Karpas-422 (cell line): ENCODE results near the gene HPSE2. TPM values are rescaled to one million over a fixed set of nuclear protein-coding genes. Genes with fewer than 3 reads are reported as not detected.
"Not testable (repeated sequence)": the region's sequence is repeated elsewhere in the genome, so short reads cannot be mapped to it uniquely, and the experiment has no call there.

Experiments used
- DNase-seq: peaks from one replicate; pipeline ENCODE4 v3.0.0-alpha.2; 2015
- H2AFZ ChIP-seq: fragments of 200-600 bp; sonication (generic); 2 replicates; pipeline ENCODE4 v1.6.1; 2014; ENCODE audit warnings: antibody characterized with exemption, low read length, mixed read lengths
- H3K27ac ChIP-seq: fragments of 200-600 bp; sonication (generic); 2 replicates; pipeline ENCODE4 v1.5.1; 2014; ENCODE audit warnings: mild to moderate bottlenecking, low read length, moderate library complexity
- H3K27me3 ChIP-seq: fragments of 200-600 bp; sonication (generic); 2 replicates; pipeline ENCODE4 v1.6.1; 2014; ENCODE audit warnings: low read length, mixed read lengths
- H3K36me3 ChIP-seq: fragments of 200-600 bp; sonication (generic); 2 replicates; pipeline ENCODE4 v1.6.1; 2014; ENCODE audit warnings: low read length, mixed read lengths; ENCODE audit not compliant: insufficient read depth
- H3K4me1 ChIP-seq: fragments of 200-600 bp; sonication (generic); 2 replicates; pipeline ENCODE4 v1.6.1; 2014; ENCODE audit warnings: mild to moderate bottlenecking, low read length, mixed read lengths
- H3K4me2 ChIP-seq: fragments of 200-600 bp; sonication (generic); 2 replicates; pipeline ENCODE4 v1.6.1; 2014; ENCODE audit warnings: low read length, low read depth, mild to moderate bottlenecking; ENCODE audit not compliant: poor library complexity, severe bottlenecking
- H3K4me3 ChIP-seq: fragments of 200-600 bp; sonication (generic); 2 replicates; pipeline ENCODE4 v1.5.1; 2014; ENCODE audit warnings: mild to moderate bottlenecking, antibody characterized with exemption, low read length, mixed read lengths
- H3K79me2 ChIP-seq: fragments of 200-600 bp; sonication (generic); 2 replicates; pipeline ENCODE4 v1.6.1; 2014; ENCODE audit warnings: mild to moderate bottlenecking, low read length, mixed read lengths
- H3K9ac ChIP-seq: fragments of 200-600 bp; sonication (generic); 2 replicates; pipeline ENCODE4 v1.6.0; 2014; ENCODE audit warnings: low read length
- H3K9me2 ChIP-seq: fragments of 200-600 bp; sonication (generic), shearing (Covaris generic); replicated peaks from 2 replicates; pipeline ENCODE4 v1.6.0; 2014; ENCODE audit warnings: mild to moderate bottlenecking, low read length, moderate library complexity; ENCODE audit not compliant: insufficient read depth
- H3K9me3 ChIP-seq: fragments of 300-700, 200-600 bp; sonication (generic); 2 replicates; pipeline ENCODE4 v1.6.1; 2014; ENCODE audit warnings: low read length, mixed read lengths
- H4K20me1 ChIP-seq: fragments of 200-600 bp; sonication (generic); 2 replicates; pipeline ENCODE4 v1.6.1; 2014; ENCODE audit warnings: mild to moderate bottlenecking, antibody characterized with exemption, low read length, low read depth; ENCODE audit not compliant: insufficient read depth
- total RNA-seq: library from RNA; depleted of rRNA; stranded (reverse); fragments of >200 nt; shearing (Covaris generic); gene quantifications from 2 replicates; pipeline ENCODE4 v1.2.3, GENCODE V29; 2014; ENCODE audit warnings: low replicate concordance

HPSE2 gene
- total RNA-seq, 1 experiment from 2014 or later = not detected

DNA sequence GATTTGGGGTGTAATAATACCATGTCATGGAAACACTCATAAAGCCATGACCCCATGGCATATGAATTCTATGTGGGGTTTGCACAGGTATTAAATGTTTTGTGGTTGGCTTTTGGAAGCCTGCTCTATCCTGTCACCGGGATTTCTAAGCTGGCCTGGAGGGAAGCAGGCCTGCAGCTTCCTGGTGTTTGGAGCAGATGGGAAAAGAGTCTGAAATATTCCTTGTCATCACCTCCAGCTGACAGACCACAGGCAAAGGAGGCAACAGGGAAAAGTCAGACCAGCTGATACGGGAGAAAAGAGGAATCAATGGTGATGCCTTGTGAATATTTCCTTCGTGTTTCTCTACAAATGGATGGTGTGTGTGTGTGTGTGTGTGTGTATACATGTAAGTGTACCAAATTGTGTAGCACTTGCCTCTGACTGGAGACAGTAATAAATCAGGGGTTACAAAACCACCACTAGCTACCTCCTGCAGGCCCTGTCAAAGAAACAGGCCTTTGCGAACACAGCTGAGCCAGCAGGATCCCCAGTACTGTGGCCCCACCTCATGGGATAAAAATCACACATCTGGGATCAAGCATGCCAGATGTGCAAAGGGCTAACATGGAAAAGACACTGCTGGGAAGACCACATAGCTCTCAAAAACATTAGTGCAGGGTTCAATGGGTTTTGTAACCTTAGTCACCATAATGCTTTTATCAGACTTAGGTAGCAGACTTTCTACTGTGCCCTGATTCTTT lies 668.1 kb downstream of the HPSE2 start:
- no peak for DNase-seq
- Histone ChIP-seq H3K27ac (no peak overlapping the region), H3K4me1 (no peaks in the 10 kb centered on the region), H4K20me1 (no peaks in the 10 kb centered on the region), H3K9me3 (no peaks in the 10 kb centered on the region), H3K9me2 (no peaks in the 10 kb centered on the region), H3K9ac (no peak overlapping the region), H2AFZ (no peak overlapping the region), H3K4me3 (no peak overlapping the region), H3K27me3 (no peaks in the 10 kb centered on the region), H3K79me2 (no peaks in the 10 kb centered on the region), H3K4me2 (no peak overlapping the region), H3K36me3 (no peaks in the 10 kb centered on the region)

GRCh38 chr10:98563811-98564210 lies 671.8 kb downstream of the HPSE2 start:
- DNase-seq = no peak
- Histone ChIP-seq H2AFZ (no peak overlapping the region), H3K4me3 (no peak overlapping the region), H3K9me2 (no peaks in the 10 kb centered on the region), H3K9ac (no peak overlapping the region), H4K20me1 (no peaks in the 10 kb centered on the region), H3K4me1 (no peaks in the 10 kb centered on the region), H3K27ac (no peak overlapping the region), H3K36me3 (no peaks in the 10 kb centered on the region), H3K9me3 (no peaks in the 10 kb centered on the region), H3K79me2 (no peaks in the 10 kb centered on the region), H3K27me3 (no peaks in the 10 kb centered on the region), H3K4me2 (no peak overlapping the region)

DNA sequence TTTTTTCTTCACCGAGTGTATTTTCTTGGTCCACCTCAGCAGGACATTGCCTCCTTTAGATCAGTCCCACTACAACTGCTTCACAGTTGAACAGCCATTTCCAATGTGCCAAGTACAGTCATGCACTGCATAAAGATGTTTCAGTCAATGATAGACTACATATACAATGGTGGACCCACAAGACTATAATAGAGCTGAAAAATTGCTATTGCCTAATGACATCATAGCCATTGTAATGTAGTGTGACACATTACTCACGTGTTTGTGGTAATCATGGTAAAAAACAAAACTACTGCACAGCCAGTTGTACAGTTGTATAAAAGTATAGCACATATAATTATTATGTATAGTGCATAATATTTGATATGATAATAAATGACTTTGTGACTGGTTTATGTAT lies 675.1 kb downstream of the HPSE2 start:
- H3K27ac ChIP-seq = no peak overlapping the region
- H3K4me2 ChIP-seq = no peak overlapping the region
- DNase-seq = no peak
- H3K79me2 ChIP-seq = no peaks in the 10 kb centered on the region
- H3K4me1 ChIP-seq = no peaks in the 10 kb centered on the region
- H3K36me3 ChIP-seq = no peaks in the 10 kb centered on the region
- no peaks in the 10 kb centered on the region for H4K20me1 ChIP-seq
- H3K9ac ChIP-seq = no peak overlapping the region
- H3K27me3 ChIP-seq = no peaks in the 10 kb centered on the region
- no peaks in the 10 kb centered on the region for H3K9me2 ChIP-seq
- no peaks in the 10 kb centered on the region for H3K9me3 ChIP-seq
- no peak overlapping the region for H3K4me3 ChIP-seq
- no peak overlapping the region for H2AFZ ChIP-seq

DNA sequence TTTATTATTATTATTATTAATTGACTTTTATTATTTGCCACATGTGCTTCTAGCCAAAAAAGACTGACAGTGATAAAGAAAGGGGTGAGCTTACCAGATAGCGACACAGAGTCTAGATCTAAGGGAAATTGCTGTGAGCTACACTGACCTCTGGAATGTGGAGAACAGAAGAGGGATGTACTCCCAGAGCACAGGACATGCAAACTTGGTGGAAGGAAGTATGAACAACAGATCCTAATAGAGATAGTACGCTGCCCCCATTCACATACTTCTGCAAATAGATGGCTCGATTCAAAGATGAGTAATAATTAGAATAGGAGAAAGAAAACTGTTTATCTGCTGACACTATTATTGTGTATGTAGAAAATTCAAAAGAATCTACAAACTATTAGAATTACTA lies 679.6 kb downstream of the HPSE2 start:
- Histone ChIP-seq H2AFZ (no peak overlapping the region), H3K9me3 (no peaks in the 10 kb centered on the region), H3K9ac (no peak overlapping the region), H3K4me3 (no peak overlapping the region), H4K20me1 (no peaks in the 10 kb centered on the region), H3K9me2 (no peaks in the 10 kb centered on the region), H3K36me3 (no peaks in the 10 kb centered on the region), H3K4me1 (no peaks in the 10 kb centered on the region), H3K27me3 (no peaks in the 10 kb centered on the region), H3K79me2 (no peaks in the 10 kb centered on the region), H3K4me2 (no peak overlapping the region), H3K27ac (no peak overlapping the region)
- DNase-seq = no peak

DNA sequence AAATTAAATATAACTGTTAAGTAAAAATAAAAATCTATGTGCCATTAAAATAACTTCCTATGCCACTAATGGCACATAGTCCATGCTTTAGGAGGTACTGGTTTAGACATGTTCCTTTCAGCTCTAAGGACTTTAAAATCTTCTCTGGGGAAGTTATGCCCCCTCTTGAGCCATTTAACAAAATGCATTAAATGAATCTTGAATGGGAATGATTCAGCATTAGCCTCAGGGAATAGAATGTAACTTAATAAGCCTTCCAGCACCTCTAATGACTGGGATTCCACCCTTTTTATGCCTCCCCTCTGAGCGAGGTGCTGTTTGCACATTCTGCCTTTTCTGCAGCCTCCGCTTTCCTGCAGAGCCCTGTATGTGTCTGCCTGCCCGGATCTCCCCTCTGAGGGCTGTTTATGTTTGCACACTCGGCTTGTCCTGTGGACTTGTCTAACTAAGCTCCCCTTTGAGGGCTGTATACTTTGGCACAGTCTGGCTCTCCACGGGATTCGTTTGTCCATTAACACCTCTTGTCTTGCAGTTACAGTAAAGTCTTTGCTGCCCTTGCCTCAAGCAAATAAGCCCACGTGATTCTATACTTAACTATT lies 680.5 kb downstream of the HPSE2 start:
- H3K9me3 ChIP-seq = no peaks in the 10 kb centered on the region
- no peak overlapping the region for H2AFZ ChIP-seq
- H3K9ac ChIP-seq = no peak overlapping the region
- H3K27me3 ChIP-seq = no peaks in the 10 kb centered on the region
- DNase-seq = no peak
- no peaks in the 10 kb centered on the region for H3K79me2 ChIP-seq
- no peaks in the 10 kb centered on the region for H3K4me1 ChIP-seq
- no peaks in the 10 kb centered on the region for H3K36me3 ChIP-seq
- H3K4me3 ChIP-seq = no peak overlapping the region
- H3K4me2 ChIP-seq = no peak overlapping the region
- no peaks in the 10 kb centered on the region for H3K9me2 ChIP-seq
- H3K27ac ChIP-seq = no peak overlapping the region
- H4K20me1 ChIP-seq = no peaks in the 10 kb centered on the region

DNA sequence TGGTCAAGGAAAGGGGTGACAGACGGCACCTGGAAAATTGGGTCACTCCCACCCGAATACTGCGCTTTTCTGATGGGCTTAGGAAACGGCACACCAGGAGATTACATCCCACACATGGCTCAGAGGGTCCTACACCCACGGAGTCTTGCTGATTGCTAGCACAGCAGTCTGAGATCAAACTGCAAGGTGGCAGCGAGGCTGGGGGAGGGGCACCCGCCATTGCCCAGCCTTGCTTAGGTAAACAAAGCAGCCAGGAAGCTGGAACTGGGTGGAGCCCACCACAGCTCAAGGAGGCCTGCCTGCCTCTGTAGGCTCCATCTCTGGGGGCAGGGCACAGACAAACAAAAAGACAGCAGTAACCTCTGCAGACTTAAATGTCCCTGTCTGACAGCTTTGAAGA lies 694.1 kb downstream of the HPSE2 start:
- not testable (repeated sequence) for DNase-seq, H2AFZ ChIP-seq, H3K4me2 ChIP-seq, H3K79me2 ChIP-seq, H3K36me3 ChIP-seq, H3K4me1 ChIP-seq, H3K9me2 ChIP-seq, H3K27me3 ChIP-seq, H3K4me3 ChIP-seq, H3K27ac ChIP-seq, H4K20me1 ChIP-seq, H3K9ac ChIP-seq, H3K9me3 ChIP-seq

- no peaks in the 10 kb centered on the region for H3K9me3 ChIP-seq
Observed at GRCh38 chr10:98539578-98539977, 696.1 kb downstream of the HPSE2 start.

DNA sequence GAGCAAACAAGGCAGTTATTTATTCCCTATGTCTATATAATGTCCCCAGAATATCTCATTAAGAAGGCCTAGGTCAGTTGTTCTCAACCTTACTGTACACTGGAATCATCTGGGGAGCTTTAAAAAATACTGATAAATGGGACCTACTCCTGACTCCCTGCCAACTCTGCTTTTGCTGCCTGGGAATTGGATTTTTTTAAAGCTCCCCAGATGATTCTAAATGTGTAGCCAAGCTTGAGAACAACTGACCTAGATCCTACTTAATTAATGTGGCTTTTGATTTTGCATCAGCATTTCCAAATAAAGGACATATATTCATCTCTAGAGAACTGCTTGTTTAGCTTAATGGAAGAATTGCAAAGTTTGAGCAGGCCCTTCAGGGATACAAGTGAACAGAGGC lies 697.2 kb downstream of the HPSE2 start:
- Histone ChIP-seq H2AFZ (no peak overlapping the region), H3K36me3 (no peaks in the 10 kb centered on the region), H3K9me3 (no peaks in the 10 kb centered on the region), H3K79me2 (no peaks in the 10 kb centered on the region), H3K27me3 (no peaks in the 10 kb centered on the region), H4K20me1 (no peaks in the 10 kb centered on the region), H3K9ac (no peak overlapping the region), H3K4me2 (no peak overlapping the region), H3K4me1 (no peaks in the 10 kb centered on the region), H3K4me3 (no peak overlapping the region), H3K9me2 (no peaks in the 10 kb centered on the region), H3K27ac (no peak overlapping the region)
- no peak for DNase-seq

More at GRCh38 chr10:98539578-98539977, 696.1 kb downstream of the HPSE2 start:
- H3K27ac ChIP-seq = no peak overlapping the region
- H3K9me2 ChIP-seq = no peaks in the 10 kb centered on the region
- no peaks in the 10 kb centered on the region for H3K79me2 ChIP-seq
- H3K36me3 ChIP-seq = no peaks in the 10 kb centered on the region
- H3K4me2 ChIP-seq = no peak overlapping the region
- no peak for DNase-seq
- no peak overlapping the region for H3K9ac ChIP-seq
- no peak overlapping the region for H3K4me3 ChIP-seq
- no peaks in the 10 kb centered on the region for H4K20me1 ChIP-seq
- H3K4me1 ChIP-seq = no peaks in the 10 kb centered on the region
- no peaks in the 10 kb centered on the region for H3K27me3 ChIP-seq
- H2AFZ ChIP-seq = no peak overlapping the region
